Naive thymus-derived CD4-positive, alpha-beta T cell (primary cell): ENCODE data around the gene TERB2. TPM values are rescaled to one million over a fixed set of nuclear protein-coding genes. Genes with fewer than 3 reads are reported as not detected.
"Not testable (repeated sequence)": the region's sequence is repeated elsewhere in the genome, so short reads cannot be mapped to it uniquely, and the experiment has no call there.

Source experiments
- ATAC-seq: fragments of 150-1000 bp; cut with Tn5 transposase; 2 replicates; pipeline ENCODE4 v1.10.0; 2021; ENCODE audit warnings: mild to moderate bottlenecking, moderate library complexity
- CTCF ChIA-PET: fragments of 350-600 bp; sonication (Branson Sonifier 250); formaldehyde crosslinking; loops from one replicate; lab custom pipeline; 2021; ENCODE audit warnings: antibody characterized with exemption; lab: Charles Lee
- POLR2A ChIA-PET: fragments of 350-600 bp; sonication (Branson Sonifier 250); formaldehyde crosslinking; loops from one replicate; lab custom pipeline; 2021; ENCODE audit warnings: antibody characterized with exemption, inconsistent platforms; lab: Charles Lee
- DNase-seq, 9 donors: peaks; one replicate each; pipeline versions ENCODE4 v3.0.0 to v3.0.0-alpha.2; 2020 to 2022; ENCODE audit warnings: mixed read lengths in 1 of 9
- H3K27ac ChIP-seq: one replicate; pipeline ENCODE4 v1.7.0; 2013; ENCODE audit warnings: mild to moderate bottlenecking, low read depth, low read length, moderate library complexity
- H3K27me3 ChIP-seq, 2 donors: one replicate each; pipeline ENCODE4 v1.7.0; 2013; ENCODE audit warnings: low read length in 2 of 2, mild to moderate bottlenecking in 2 of 2, moderate library complexity in 2 of 2; ENCODE audit not compliant: control insufficient read depth in 2 of 2, insufficient read depth in 2 of 2
- H3K36me3 ChIP-seq, 3 experiments: 1 replicate in 2 of 3; 2 replicates in 1 of 3; pipeline ENCODE4 v1.7.0; 2013; ENCODE audit warnings: low read length in 3 of 3, mild to moderate bottlenecking in 3 of 3, moderate library complexity in 1 of 3; ENCODE audit not compliant: insufficient read depth in 3 of 3, control insufficient read depth in 2 of 3
- H3K4me1 ChIP-seq, 2 donors: one replicate each; pipeline ENCODE4 v1.7.0; 2013; ENCODE audit warnings: low read length in 2 of 2, mild to moderate bottlenecking in 2 of 2, moderate library complexity in 1 of 2; ENCODE audit not compliant: control insufficient read depth in 2 of 2, insufficient read depth in 2 of 2
- H3K4me3 ChIP-seq: 2 replicates; pipeline ENCODE4 v1.7.0; 2013; ENCODE audit warnings: mild to moderate bottlenecking, low read length
- H3K9me3 ChIP-seq, 3 experiments: 1 replicate in 2 of 3; 2 replicates in 1 of 3; pipeline ENCODE4 v1.7.0; 2013; ENCODE audit warnings: low read length in 3 of 3; ENCODE audit not compliant: control insufficient read depth in 2 of 3
- H3K27ac Mint-ChIP-seq, 9 donors: one replicate each; pipeline ENCODE4 v1.8.0; 2020 to 2022; ENCODE audit warnings: mixed read lengths in 9 of 9, mild to moderate bottlenecking in 8 of 9, moderate library complexity in 5 of 9, inconsistent platforms in 2 of 9
- H3K27me3 Mint-ChIP-seq, 5 donors: one replicate each; pipeline ENCODE4 v1.8.0; 2021 to 2022; ENCODE audit warnings: mixed read lengths in 5 of 5, mild to moderate bottlenecking in 1 of 5
- H3K36me3 Mint-ChIP-seq, 5 donors: one replicate each; pipeline ENCODE4 v1.8.0; 2020 to 2022; ENCODE audit warnings: mixed read lengths in 5 of 5, mild to moderate bottlenecking in 3 of 5, inconsistent platforms in 1 of 5
- H3K4me1 Mint-ChIP-seq, 7 donors: one replicate each; pipeline ENCODE4 v1.8.0; 2020 to 2022; ENCODE audit warnings: mixed read lengths in 7 of 7, mild to moderate bottlenecking in 3 of 7, inconsistent platforms in 1 of 7
- H3K4me3 Mint-ChIP-seq, 10 donors: one replicate each; pipeline ENCODE4 v1.8.0; 2020 to 2022; ENCODE audit warnings: mild to moderate bottlenecking in 10 of 10, mixed read lengths in 10 of 10, moderate library complexity in 6 of 10, inconsistent platforms in 2 of 10
- H3K9me3 Mint-ChIP-seq, 11 donors: one replicate each; pipeline ENCODE4 v1.8.0; 2020 to 2022; ENCODE audit warnings: mixed read lengths in 11 of 11, mild to moderate bottlenecking in 4 of 11, inconsistent platforms in 1 of 11, moderate library complexity in 1 of 11
- intact Hi-C, 2 donors: fragments of 100-400 bp; cut with micrococcal nuclease; formaldehyde crosslinking; loops; one replicate each; pipeline ENCODE4 v1.15.1; 2023
- polyA plus RNA-seq, 2 donors: library from polyadenylated mRNA; unstranded; fragments of 300-500 nt; fragmentation: Illumina TruSeq; gene quantifications; one replicate each; pipeline ENCODE4 v1.2.3, GENCODE V29; 2021
- total RNA-seq, 6 experiments: library from RNA in 5 of 6; stranded (reverse) in 5 of 6; gene quantifications; 1 replicate in 5 of 6; 2 replicates in 1 of 6; pipeline ENCODE4 v1.2.3 and lab custom pipeline; 2021 to 2026

TERB2 gene
- total and polyA plus RNA-seq, 7 experiments from 2014 or later, result not detected

DNA sequence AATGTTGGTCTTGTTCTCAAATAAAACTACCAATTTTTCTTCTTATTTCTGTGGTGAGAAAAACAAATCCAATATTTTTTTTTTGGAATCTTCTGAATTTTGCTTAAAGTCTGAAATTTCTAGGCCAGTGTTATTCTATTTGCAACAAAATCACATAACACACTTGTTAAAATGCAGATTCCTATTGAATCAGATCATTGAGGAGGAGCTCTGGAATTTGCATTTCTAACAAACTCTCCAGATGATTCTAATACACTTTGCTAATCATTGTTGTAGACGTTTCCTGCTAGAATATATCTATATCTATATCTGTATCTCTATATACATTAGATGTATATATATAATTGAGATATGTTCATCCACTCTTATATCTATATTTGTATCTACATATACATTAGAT, 27.8 kb upstream of the TERB2 start:
- H3K27me3 Mint-ChIP-seq, result peaks cover 5 to 20% (median 13%) of the 10 kb centered on the region in 5 donors
- H3K4me3 ChIP-seq, H3K9me3 Mint-ChIP-seq, H3K4me1 Mint-ChIP-seq, H3K9me3 ChIP-seq, H3K27ac ChIP-seq, H3K27ac Mint-ChIP-seq, ATAC-seq, H3K4me1 ChIP-seq, H3K4me3 Mint-ChIP-seq, H3K27me3 ChIP-seq, DNase-seq, H3K36me3 ChIP-seq, H3K36me3 Mint-ChIP-seq, CTCF ChIA-PET: not testable (repeated sequence)
- intact Hi-C loops, result loop anchor here in 1 of 2 donors (10.0 kb wide), 1 partner anchor 334 kb away; no protein-coding TSS in a partner anchor
- POLR2A ChIA-PET, result interaction anchor here (0.5 kb wide), 1 partner anchor 26 kb away, joined by 10 read pairs; no protein-coding TSS in a partner anchor

DNA sequence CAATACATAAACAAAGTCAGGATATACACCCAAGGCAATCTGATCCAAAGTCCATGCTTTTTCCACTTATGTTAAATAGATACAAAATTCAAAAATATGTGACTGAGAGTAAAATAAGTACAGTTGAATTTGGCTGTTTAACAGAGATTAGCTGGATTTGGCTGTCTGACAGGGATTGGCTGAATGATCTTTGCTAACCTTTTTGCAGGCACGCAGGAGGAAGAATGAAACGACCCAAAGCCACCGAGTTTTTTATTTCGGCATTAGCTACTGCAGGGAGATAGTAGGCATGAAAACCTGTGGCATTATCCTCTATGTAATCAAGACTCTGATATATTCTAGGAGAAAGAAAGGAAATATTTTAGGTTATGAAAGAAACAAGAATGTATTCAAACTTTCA, 26.2 kb upstream of the TERB2 start:
- H3K27ac ChIP-seq, intact Hi-C loops, H3K4me3 Mint-ChIP-seq, H3K36me3 ChIP-seq, H3K36me3 Mint-ChIP-seq, H3K27me3 ChIP-seq, H3K27ac Mint-ChIP-seq, CTCF ChIA-PET, POLR2A ChIA-PET, H3K9me3 Mint-ChIP-seq, ATAC-seq, H3K4me1 ChIP-seq, H3K4me1 Mint-ChIP-seq, H3K4me3 ChIP-seq, DNase-seq, H3K9me3 ChIP-seq: not testable (repeated sequence)
- peaks cover 5 to 20% (median 13%) of the 10 kb centered on the region in 5 donors for H3K27me3 Mint-ChIP-seq

- DNase-seq, H3K36me3 ChIP-seq, H3K36me3 Mint-ChIP-seq, H3K4me1 Mint-ChIP-seq, H3K27ac Mint-ChIP-seq, H3K27ac ChIP-seq, H3K4me1 ChIP-seq, H3K4me3 ChIP-seq, H3K9me3 Mint-ChIP-seq, intact Hi-C loops, H3K27me3 ChIP-seq, CTCF ChIA-PET, H3K4me3 Mint-ChIP-seq, ATAC-seq, POLR2A ChIA-PET, H3K9me3 ChIP-seq: not testable (repeated sequence)
- peaks cover 6 to 15% (median 10%) of the 10 kb centered on the region in 5 donors for H3K27me3 Mint-ChIP-seq
Observed at GRCh38 chr15:44958302-44958701, 1.8 kb downstream of the TERB2 start.

DNA sequence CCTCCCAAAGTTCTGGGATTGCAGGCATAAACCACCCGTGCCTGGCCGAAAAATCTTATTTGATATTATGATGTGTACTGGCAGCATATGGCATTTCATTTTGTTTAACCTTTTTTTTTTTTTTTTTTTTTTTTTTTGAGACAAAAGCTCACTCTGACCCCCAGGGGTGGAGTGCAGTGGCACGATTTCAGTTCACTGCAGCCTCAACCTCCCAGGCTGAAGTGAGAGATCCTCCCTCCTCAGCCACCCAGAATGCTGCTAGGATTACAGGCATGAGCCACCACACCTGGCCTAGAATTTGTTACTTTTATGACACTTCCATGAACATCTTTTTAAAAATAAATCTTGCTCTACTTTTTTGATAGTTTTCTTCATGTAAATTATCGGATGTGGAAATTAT, 12.0 kb downstream of the TERB2 start:
- intact Hi-C loops, result loop anchor here in 1 of 2 donors (2.0 kb wide), 1 partner anchor 68 kb away; no protein-coding TSS in a partner anchor
- ATAC-seq (no peak), DNase-seq (no peak)
- Histone ChIP-seq H3K9me3 (no peaks in the 10 kb centered on the region), H3K36me3 (no peaks in the 10 kb centered on the region), H3K27me3 (no peaks in the 10 kb centered on the region), H3K4me1 (no peaks in the 10 kb centered on the region), H3K27ac (no peak overlapping the region), H3K4me3 (no peak overlapping the region)
- Mint-ChIP-seq H3K27ac (no peak overlapping the region), H3K36me3 (no peaks in the 10 kb centered on the region), H3K9me3 (no peaks in the 10 kb centered on the region), H3K4me1 (no peaks in the 10 kb centered on the region), H3K27me3 (peaks cover 0 to 12% (median 0%) of the 10 kb centered on the region in 5 donors), H3K4me3 (no peak overlapping the region)
- ChIA-PET CTCF (interaction anchor here (0.8 to 1.9 kb wide), 3 partner anchors 68 to 77 kb away, joined by 3 to 8 read pairs (median 7); no protein-coding TSS in a partner anchor), POLR2A (no interaction called here)

DNA sequence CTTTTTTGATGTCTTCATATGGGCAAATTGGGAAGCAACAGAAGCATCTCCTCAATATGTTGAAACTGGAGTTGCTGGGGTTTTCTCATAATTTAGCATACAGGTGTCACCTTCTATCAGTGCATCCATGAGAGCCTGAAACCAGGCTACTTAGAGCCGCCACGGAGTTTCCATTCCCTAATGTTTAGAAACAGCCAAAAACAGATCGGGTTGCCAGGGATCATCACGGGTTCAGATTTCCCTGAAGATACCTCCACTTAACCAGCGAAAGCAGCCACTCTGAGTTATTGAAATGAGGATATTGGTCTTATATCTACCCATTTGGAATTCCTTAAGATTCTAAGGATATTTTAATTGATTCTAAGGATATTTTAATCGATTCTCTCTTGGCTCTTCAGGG, 14.5 kb downstream of the TERB2 start:
- Histone ChIP-seq H3K36me3 (no peaks in the 10 kb centered on the region), H3K27me3 (no peaks in the 10 kb centered on the region), H3K4me1 (no peaks in the 10 kb centered on the region), H3K4me3 (no peak overlapping the region), H3K27ac (no peak overlapping the region), H3K9me3 (no peaks in the 10 kb centered on the region)
- POLR2A ChIA-PET, result no interaction called here
- H3K36me3 Mint-ChIP-seq, result no peaks in the 10 kb centered on the region
- CTCF ChIA-PET, result no interaction called here
- H3K27ac Mint-ChIP-seq, result no peak overlapping the region
- DNase-seq (no peak), ATAC-seq (no peak)
- intact Hi-C loops, result no loop called here
- H3K27me3 Mint-ChIP-seq, result peaks cover 0 to 16% (median 0%) of the 10 kb centered on the region in 5 donors
- no peaks in the 10 kb centered on the region for H3K9me3 Mint-ChIP-seq
- no peak overlapping the region for H3K4me3 Mint-ChIP-seq
- no peaks in the 10 kb centered on the region for H3K4me1 Mint-ChIP-seq

- H3K9me3 Mint-ChIP-seq, H3K36me3 ChIP-seq, H3K27me3 ChIP-seq, H3K27ac ChIP-seq, H3K27ac Mint-ChIP-seq, intact Hi-C loops, H3K36me3 Mint-ChIP-seq, DNase-seq, H3K4me3 ChIP-seq, H3K4me3 Mint-ChIP-seq, H3K4me1 ChIP-seq, CTCF ChIA-PET, POLR2A ChIA-PET, ATAC-seq, H3K9me3 ChIP-seq, H3K4me1 Mint-ChIP-seq: not testable (repeated sequence)
- peaks cover 0 to 24% (median 0%) of the 10 kb centered on the region in 5 donors for H3K27me3 Mint-ChIP-seq
Observed at GRCh38 chr15:44976183-44976582, 19.7 kb downstream of the TERB2 start.

DNA sequence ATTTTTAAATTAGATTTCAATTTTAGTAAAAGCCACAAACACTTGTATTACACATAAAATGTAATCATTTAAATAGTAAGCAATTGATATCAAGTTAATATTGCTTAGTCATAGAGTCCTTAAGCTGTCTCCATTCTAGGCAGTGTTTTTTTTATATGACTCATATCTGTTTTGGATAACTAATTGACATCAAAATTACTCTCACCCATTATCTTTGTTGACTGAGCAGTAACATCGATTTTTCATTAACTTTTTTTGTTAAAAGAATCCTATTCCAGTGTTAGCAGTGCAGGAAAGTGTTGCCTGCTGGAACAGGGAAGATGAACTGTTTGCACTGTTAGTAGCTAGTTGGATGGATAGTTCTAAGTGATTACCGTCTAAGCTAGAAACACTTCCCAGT, 21.3 kb downstream of the TERB2 start:
- H3K27me3 Mint-ChIP-seq, result peaks cover 0 to 24% (median 0%) of the 10 kb centered on the region in 5 donors
- POLR2A ChIA-PET, H3K9me3 Mint-ChIP-seq, DNase-seq, H3K4me1 ChIP-seq, H3K27ac Mint-ChIP-seq, H3K36me3 Mint-ChIP-seq, intact Hi-C loops, H3K9me3 ChIP-seq, ATAC-seq, H3K36me3 ChIP-seq, H3K4me3 ChIP-seq, H3K27ac ChIP-seq, H3K27me3 ChIP-seq, CTCF ChIA-PET, H3K4me3 Mint-ChIP-seq, H3K4me1 Mint-ChIP-seq: not testable (repeated sequence)
